CD4-positive, alpha-beta T cell treated with Interleukin-12 subunit alpha and Interleukin-12 subunit beta, for 1 hour (primary cell): ENCODE measurements around the gene MOB3A.
A peak's percentile ranks its signal among the peaks of the same experiment; 100 is the strongest.

ENCODE experiments used
- DNase-seq: peaks from one replicate; pipeline ENCODE4 v3.0.0-alpha.2; 2020

Gene MOB3A

DNA sequence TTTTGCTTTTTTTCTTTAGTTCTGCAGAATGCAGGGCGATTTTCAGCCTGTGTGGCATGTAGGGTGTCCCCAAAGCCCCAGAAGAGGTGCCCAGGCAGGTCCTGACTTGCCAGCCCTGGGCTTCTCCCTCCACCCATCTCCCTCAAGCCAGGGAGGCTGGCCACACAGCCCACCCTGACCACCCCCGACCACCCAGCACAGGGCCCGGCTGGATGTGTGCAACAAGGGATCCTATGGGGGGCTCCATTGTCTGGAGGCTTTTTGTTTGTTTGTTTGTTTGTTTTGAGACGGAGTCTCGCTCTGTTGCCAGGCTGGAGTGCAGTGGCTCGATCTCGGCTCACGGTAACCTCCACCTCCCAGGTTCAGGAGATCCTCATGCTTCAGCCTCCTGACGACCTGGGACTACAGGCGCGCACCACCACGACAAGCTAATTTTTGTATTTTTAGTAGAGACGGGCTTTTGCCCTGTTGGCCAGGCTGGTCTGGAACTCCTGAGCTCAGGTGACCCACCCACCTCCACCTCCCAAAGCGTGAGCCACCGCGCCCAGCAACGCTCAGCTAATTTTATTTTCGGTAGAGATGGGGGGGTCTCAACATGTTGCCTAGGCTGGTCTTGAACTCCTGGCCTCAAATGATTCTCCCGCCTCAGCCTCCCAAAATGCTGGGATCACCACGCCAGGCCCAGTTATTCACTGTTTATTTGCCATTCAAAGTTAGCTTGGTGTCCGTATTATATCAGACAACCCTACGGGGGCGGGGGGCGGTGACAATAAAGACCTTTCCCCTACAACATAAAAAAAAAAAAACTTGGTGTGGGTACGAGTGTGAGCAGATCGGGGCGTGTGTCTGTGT is 37.3 kb downstream of the MOB3A start:
- DNase-seq: no peak

- DNase-seq: no peak
Observed at GRCh38 chr19:2057484-2058469, 38.3 kb downstream of the MOB3A start.

DNA sequence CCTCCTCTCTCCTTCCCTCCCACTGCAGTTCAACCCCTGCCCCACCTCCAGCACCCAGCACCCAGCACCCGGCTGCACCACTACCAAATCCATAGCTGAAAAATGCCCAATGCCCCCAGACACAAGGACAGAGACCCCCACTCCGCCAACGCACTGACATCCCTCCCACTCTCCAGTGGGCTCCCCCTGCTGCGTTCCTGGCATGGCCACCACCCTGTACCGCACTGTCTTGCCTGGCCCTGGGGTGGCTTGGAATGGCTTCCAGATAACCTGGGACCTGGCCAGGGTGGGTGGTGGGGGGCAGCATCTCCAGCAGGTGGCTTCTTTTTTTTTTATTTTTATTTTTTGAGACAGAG is 39.3 kb downstream of the MOB3A start:
- DNase-seq: no peak

DNA sequence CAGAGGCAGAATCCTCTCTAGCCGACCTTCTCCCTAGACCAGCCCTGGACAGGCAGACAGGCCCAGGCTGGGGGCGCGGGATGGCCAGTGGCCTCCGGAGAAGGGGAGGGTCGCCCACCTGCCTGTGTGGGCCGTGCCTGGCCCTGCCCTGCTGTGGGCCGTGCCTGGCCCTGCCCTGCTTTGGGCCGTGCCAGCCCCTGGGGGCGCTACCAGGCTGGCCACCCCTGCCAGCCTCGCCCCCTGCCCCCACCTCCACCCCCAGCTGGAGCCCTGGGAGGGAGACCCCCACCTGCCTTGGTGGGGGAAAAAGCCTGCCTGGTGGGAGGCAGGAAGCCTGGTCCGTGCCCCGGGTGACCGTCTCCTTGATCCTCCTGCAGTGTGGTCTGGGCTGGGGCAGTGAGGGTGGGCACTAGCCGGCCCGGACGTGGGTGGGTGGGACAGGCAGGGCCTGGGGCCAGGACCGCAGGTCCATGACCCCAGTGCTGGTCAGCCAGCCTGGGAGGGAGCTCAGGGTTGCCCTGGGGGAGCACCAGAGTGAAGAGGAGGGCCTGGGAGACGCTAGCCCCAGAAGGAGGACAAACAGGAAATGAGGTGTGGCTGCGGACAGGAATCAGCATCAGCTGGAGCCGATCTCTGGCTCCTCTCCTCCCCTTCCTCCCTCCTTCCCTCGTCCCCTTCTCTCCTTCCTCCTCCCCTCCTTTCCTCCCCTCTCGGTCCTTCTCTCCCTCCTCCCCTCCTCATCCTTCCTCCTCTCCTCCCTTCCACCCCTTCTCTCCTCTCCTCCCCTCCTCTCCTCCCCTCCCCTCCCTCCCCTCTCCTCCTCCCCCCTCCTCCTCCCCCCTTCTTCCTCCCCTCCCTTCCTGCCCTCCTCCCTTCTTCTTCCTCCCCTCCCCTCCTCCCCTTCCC is 39.9 kb downstream of the MOB3A start:
- peak; percentile 52 for DNase-seq

- DNase-seq: no peak
Observed at GRCh38 chr19:2054763-2055162, 41.4 kb downstream of the MOB3A start.

- DNase-seq: no peak
Observed at GRCh38 chr19:2053601-2054389, 42.3 kb downstream of the MOB3A start.

DNA sequence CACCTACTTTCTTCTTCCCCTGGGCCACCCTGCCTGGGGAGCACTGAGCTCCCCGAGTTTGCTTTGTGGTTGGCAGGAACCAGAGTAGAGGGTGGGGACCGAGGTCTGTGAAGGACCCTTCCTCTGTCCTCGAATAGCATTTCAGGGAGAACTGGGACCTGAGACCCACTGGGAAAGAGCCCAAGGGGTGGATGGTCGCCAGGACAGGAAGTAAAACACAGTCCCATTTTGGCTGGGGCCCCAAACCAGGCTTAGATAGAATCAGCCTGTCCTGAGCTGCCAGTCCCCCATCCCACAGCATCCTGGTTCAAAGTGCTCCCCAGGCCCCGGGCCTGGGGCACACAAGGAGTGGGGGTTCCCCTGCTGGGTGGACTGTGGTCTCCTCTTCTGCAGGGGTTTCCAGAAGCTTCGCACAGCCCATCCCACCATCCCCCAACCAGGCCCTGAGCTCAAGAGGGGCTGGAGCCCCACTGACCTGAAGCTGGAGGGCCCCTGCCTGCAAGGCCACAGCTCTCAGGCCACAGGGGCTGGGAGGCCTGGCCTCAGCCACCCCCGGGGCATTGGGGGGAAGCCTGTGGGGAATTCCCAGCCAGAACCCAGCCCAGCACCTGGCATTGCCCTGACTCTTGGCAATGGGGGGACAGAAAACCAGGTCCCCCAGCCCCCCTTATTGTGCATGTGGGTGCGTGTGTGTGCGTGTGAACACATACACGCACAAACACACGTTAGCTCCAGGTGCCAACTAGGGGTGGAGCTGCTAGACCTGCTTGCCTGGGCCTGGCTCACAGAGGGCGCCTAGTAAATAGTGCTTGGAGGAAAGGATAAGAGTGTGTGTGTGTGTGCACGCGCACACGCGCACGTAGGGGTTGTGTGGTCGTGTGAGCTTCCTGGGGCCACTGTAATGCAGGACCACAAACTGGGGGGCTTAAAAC is 44.1 kb downstream of the MOB3A start:
- peak; percentile 77 for DNase-seq

- peak; percentile 93 for DNase-seq
Observed at GRCh38 chr19:2050991-2051772, 44.9 kb downstream of the MOB3A start, which contains the start of gene MKNK2. Gene MKNK2 (minus strand): TSS chr19:2051244. CDS start chr19:2050851, 393 bp downstream.

- DNase-seq: no peak
Observed at GRCh38 chr19:2050349-2050990, 45.7 kb downstream of the MOB3A start.

DNA sequence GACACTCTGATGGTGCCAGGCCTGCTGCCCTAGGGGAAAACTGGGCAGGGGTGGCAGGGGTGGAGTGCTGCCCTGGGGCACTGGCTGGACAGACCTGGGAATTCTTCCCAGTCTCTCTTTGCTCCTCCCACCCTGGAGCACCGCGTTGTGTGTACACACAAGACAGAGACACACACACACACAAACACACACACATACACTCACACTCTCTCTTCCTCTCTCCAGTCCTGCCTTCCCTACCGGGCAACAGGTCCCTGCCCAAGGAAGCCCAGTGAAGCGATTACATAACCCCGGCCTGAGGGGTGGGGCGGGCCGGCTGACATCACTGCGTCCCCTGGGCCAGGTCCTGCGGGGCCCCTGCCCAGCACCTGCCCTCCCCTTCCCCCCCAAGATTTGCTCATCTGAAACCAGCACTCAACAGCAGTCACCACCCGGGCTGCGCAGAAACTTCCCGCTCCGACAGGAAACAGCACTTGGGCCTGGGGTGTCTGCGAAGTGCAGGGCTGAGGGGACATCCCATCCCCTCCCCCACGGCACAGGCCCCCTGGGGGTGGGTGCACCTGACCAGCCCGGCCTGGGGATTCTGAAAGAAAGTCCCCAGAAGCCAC is 46.3 kb downstream of the MOB3A start:
- DNase-seq: peak; percentile 73

GRCh38 chr19:2048959-2049740 is 47.0 kb downstream of the MOB3A start:
- DNase-seq: no peak

GRCh38 chr19:2048104-2048958 is 47.8 kb downstream of the MOB3A start:
- DNase-seq: no peak

- DNase-seq: no peak
Observed at GRCh38 chr19:2047449-2048103, 48.5 kb downstream of the MOB3A start.

GRCh38 chr19:2047076-2047448 is 49.1 kb downstream of the MOB3A start:
- DNase-seq: no peak

DNA sequence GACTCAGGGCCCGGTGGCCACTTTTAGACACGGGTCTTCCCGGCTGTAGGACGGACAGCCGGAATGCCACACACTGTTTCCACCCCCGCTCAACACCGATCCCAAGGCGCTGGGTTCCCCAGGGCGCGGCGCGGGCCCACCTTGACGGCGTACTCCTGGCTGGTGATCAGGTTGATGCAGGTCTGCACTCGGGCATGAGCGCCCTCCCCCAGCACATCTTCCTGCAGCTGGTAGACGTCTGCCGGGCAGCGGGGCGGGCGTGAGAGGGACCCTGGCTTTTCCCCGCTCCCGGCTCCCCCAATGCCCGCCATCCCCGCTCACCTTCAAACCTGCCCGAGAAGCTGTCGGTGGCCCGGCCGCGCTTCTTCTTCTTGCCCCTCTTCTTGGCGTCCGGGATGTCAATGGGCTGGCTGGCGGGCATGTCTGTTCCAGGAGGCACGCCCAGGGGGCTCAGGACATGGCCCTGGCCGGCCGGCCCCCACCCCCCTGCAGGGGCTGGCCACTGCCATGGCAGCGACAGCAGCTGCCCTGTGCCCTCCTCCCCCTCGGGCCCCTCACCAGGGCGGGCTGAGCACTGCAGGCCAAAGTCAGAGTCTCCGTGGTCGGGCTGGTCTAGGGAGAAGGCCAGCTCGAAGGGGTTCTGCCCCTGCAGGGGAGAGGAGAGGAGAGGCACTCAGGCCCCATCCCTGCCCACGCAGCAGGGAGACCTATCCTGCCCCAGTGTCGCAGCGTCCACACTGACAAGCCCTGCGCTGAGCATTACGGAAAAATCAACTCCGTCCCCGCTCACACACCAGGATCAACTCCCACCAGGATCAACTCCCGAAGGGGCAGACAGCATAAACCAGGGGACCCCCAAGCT is 49.8 kb downstream of the MOB3A start:
- no peak for DNase-seq
